Activated effector memory CD4-positive, alpha-beta T cell treated with anti-CD3 and anti-CD28 coated beads, Interleukin-2, amount 50 U/mL, for 16 hours (primary cell): ENCODE measurements around the gene BDH1.
"Not testable (repeated sequence)": the region's sequence is repeated elsewhere in the genome, so short reads cannot be mapped to it uniquely, and the experiment has no call there.

ENCODE experiments used
- DNase-seq: peaks from one replicate; pipeline ENCODE4 v3.0.0-alpha.2; 2020

BDH1 gene

DNA sequence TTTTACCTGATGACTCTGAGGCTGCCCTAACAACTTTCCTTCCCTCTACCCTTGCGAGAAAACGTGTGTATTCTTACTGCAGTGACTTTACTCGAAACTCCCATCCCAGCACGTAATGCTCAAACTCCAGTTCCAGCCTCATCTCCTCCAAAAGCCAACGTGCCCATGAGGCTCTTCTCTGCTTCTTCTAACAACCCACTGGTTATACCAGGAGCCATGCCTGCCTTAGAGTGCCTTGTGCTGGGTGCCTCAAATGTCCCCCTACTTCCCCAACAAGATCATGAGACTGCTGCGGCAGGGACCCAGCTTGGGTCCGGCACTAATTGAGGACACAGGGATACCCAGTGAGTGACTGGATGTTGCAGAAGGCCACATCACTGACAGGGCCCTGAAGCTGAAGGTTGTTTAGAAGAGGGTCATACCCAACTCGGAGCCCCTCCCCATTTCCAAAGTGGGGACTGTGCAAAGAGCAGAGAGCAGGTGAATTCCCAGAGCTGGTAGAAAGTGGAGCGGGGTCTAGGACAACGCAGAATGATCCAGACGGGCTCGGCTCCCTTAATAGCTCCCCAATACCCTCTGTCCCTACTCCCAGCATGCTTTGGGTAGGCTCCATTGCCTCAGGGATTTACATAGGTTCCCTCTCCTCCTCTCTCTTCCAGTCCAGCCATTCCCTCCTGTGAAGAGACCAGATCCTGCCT is 71.4 kb downstream of the BDH1 start:
- no peak for DNase-seq

- no peak for DNase-seq
Measured at GRCh38 chr3:197482001-197482400, 73.8 kb downstream of the BDH1 start.

GRCh38 chr3:197480320-197480719 is 75.4 kb downstream of the BDH1 start:
- DNase-seq, result no peak

GRCh38 chr3:197478746-197479668 is 76.8 kb downstream of the BDH1 start:
- DNase-seq, result no peak

DNA sequence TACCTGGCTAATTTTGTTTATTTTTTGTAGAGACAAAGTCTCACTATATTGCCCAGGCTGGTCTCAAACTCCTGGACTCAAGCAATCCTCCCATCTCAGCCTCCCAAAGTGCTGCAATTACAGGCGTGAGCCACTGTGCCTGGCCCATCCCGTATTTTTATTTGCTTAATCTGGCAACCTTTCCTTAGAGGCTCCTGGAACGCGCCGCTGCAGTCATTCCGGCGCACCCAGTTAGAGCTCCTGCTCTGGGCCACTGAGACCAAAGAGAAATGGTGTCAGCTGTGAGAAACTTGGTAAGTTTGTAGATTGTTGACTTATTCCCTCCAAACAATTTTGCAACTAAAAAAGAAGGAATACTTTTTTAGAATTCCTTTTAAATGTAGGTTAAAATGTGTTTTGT is 78.0 kb downstream of the BDH1 start:
- DNase-seq, result not testable (repeated sequence)

DNA sequence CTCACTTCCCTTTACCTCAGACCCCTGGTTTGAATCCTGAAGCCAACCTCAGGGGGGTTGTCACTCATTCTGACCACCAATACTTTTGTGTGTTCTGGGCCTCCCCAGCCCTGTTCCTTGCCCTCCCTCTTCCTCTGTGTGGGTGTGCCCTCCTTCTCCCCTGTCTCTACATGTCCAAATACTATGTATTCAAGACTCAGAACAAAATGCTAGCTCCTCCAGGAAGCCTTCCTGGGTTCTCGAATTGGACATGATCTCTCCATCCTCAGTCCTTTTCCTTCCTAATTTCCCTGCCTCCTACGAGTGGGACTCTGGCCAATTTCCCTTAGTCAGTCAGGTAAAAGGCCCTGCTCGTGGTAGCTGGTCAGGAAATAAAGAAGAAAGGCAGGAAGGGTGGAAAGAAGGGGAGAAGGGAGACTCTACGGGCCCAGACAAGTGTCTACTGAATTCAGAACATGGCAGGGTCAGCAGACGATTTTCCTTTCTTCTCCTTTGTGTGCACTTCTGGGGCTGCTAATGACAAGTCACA is 79.7 kb downstream of the BDH1 start:
- no peak for DNase-seq

- DNase-seq, result no peak
Measured at GRCh38 chr3:197475514-197475913, 80.3 kb downstream of the BDH1 start.

DNA sequence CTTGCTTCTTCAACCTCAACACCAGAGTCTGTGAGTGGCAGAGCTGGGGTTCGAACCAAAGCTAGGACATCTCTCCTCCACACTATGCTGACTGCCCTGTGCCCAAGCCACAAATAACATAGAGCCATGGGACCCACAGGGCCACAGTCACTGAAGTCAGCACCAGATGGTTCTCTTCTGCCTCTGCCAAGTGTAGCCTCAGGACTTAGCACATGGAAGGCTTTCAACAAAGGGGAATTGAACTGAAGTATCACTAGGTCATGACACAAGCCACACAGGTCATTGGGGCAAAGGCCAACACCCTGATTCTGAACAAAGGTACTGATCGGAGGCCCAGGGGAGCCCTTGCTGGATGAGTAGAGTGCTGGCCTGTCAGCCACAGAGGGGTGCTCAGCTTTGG is 83.6 kb downstream of the BDH1 start:
- no peak for DNase-seq

DNA sequence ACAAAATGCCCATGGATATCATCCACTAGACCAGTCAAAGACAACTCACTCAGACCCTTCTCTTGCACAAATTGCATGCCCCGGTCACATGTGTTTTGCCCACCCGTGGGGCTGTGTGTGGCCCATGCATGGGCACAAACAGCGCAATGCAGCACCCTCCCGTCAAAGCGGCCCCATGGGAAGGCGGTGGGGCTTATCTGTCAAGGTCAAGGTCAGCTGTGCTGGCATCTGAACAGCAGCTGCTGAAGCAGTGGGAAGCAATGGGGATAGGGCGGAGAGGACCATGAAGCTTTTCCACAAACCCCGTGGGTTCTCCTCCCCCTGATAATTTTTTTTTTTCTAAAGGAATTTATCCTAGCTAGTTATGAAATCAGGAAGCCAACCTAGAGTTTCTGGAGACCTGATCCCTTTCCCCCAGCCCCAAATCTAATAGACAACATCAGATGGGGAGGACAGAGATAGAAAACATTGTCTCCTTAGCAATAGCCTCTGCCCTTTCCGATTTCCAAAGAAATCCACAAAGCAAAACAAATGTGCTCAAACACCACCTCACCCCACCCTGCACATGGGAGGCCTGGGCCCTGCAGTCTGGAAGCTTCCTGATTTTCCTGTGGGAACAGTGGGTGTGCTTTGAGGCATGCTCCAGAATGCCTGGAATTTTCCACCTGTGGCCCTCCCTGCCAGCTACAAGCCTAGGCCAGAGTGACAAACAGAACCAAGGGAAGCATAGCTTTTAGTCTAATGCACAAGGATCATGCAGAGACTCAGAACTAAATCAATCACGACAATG is 84.4 kb downstream of the BDH1 start:
- no peak for DNase-seq

DNA sequence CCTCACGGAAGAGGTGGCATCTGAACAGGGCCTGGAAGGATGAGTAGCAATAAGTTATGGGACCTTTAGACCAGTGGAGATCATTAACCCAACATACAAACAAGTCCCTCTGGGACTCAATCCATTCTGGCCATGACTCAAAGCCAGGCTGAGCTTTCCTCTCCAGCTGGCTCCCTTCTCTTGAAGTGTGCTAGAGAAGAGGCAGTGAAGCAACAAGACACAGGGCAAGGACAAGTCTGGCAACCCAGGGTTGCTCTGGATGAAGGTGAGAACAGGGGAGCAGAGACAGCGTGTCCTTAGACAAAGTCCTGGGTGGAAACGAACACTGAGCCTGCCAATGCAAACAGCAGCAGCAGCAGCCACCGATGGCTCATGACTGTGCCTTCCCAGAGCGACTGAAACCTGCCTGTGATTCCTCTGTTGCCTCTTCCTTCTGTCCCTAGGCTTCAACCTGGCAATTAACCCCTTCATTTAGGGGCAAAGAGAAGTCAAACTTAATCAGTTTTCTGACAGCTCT is 86.8 kb downstream of the BDH1 start:
- DNase-seq, result no peak

DNA sequence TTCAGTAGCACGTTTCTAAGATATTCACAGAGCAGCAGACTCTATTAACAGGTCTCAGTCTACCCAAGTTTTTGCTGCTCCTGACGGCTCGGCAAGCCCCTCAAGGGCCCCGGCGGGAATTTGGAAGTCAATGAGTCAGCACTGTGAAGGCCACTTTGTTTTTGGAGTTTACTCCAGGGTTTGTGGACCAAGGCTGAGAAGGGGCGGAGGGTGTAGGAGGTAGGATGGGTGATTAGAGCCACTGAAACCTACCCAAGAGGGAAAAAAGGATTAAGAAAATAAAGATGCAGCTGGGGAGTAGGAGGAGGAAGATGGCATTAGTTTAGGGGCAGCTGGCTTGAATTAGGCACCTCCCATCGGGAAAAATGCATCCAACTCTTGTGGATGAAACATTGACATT is 87.6 kb downstream of the BDH1 start:
- DNase-seq, result no peak

- no peak for DNase-seq
Measured at GRCh38 chr3:197466586-197467399, 89.0 kb downstream of the BDH1 start.

GRCh38 chr3:197465996-197466549 is 89.7 kb downstream of the BDH1 start:
- no peak for DNase-seq

GRCh38 chr3:197465197-197465995 is 90.4 kb downstream of the BDH1 start:
- no peak for DNase-seq

DNA sequence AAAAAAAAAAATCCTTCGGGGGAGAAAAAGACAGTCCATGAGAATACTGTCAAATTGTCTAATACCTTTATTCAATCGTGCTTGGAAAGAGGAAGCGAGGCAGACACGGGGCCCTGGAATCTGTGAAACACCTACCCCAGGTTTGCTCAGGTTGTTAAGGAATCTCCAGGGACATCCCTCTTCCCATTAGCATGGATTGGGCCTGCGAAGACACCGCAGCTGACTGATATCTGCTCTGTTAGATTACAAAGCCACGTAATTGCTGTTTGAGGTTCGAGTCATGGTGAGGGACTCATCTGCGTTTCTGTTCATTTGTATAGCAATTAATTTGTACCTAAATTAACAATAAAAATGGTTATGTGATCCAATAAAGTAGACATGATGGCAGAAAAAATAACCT is 91.0 kb downstream of the BDH1 start:
- DNase-seq, result no peak

DNA sequence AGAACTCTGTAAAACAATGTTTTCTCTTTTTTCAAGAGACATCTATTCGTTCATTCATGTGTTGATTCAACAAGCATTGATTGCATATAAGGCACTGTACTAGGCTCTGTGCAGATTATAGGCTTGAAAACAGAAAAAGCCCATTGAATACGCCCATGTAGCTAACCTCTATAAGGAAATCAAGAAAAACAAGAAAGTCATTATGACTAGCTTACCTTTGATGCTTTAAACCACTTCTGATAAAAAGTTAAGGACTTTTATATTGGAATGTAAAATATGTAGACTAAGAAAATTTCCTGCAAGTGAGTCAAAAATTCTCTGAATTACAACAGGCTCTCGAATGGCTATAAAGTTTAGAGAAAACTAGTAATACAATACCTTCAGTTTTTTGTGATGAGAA is 92.5 kb downstream of the BDH1 start:
- DNase-seq, result no peak

GRCh38 chr3:197462808-197463207 is 93.0 kb downstream of the BDH1 start:
- no peak for DNase-seq

- DNase-seq, result no peak
Measured at GRCh38 chr3:197460639-197461038, 95.1 kb downstream of the BDH1 start.

GRCh38 chr3:197460002-197460401 is 95.8 kb downstream of the BDH1 start:
- DNase-seq, result no peak
